Neural progenitor cell (in vitro differentiated cells): Measurements from ENCODE around the gene SRGAP2B. TPM values are rescaled to one million over a fixed set of nuclear protein-coding genes. Genes with fewer than 3 reads are reported as not detected.
"Not testable (repeated sequence)": the region's sequence is repeated elsewhere in the genome, so short reads cannot be mapped to it uniquely, and the experiment has no call there.

ENCODE experiments used
- DNase-seq: peaks from one replicate; pipeline ENCODE4 v3.0.0-alpha.2; 2016; ENCODE audit warnings: low spot score
- H2AFZ ChIP-seq: fragments of 200-600 bp; sonication (generic); replicated peaks from 2 replicates; pipeline ENCODE4 v1.6.1; 2016; ENCODE audit warnings: antibody characterized with exemption
- H3F3A ChIP-seq: fragments of 200-600 bp; sonication (generic); 2 replicates; pipeline ENCODE4 v1.6.1; 2016; ENCODE audit warnings: antibody characterized with exemption, low read depth
- H3K27ac ChIP-seq: fragments of 200-600 bp; sonication (generic); 2 replicates; pipeline ENCODE4 v1.5.1; 2016; ENCODE audit warnings: mild to moderate bottlenecking
- H3K27me3 ChIP-seq: fragments of 200-600 bp; sonication (generic); 2 replicates; pipeline ENCODE4 v1.6.1; 2016; ENCODE audit warnings: mild to moderate bottlenecking, moderate library complexity
- H3K36me3 ChIP-seq: fragments of 200-600 bp; sonication (generic); 2 replicates; pipeline ENCODE4 v1.5.1; 2016
- H3K4me1 ChIP-seq: fragments of 200-600 bp; sonication (generic); 2 replicates; pipeline ENCODE4 v1.6.1; 2016; ENCODE audit warnings: mixed run types
- H3K4me2 ChIP-seq: fragments of 200-600 bp; sonication (generic); 2 replicates; pipeline ENCODE4 v1.6.1; 2016
- H3K4me3 ChIP-seq: fragments of 200-600 bp; sonication (generic); 2 replicates; pipeline ENCODE4 v1.5.1; 2016
- H3K79me2 ChIP-seq: fragments of 200-600 bp; sonication (generic); 2 replicates; pipeline ENCODE4 v1.6.1; 2016; ENCODE audit warnings: low read depth
- H3K9ac ChIP-seq: fragments of 200-600 bp; sonication (generic); 2 replicates; pipeline ENCODE4 v1.6.1; 2016
- H3K9me3 ChIP-seq: fragments of 200-600 bp; sonication (generic); 2 replicates; pipeline ENCODE4 v1.5.1; 2016; ENCODE audit warnings: low read depth
- H4K20me1 ChIP-seq: fragments of 200-600 bp; sonication (generic); 2 replicates; pipeline ENCODE4 v1.6.1; 2016; ENCODE audit warnings: low read depth
- H3K27ac Mint-ChIP-seq: 3 replicates; pipeline ENCODE4 v1.8.0; 2021; ENCODE audit warnings: mixed read lengths
- H3K27me3 Mint-ChIP-seq: 2 replicates; pipeline ENCODE4 v1.8.0; 2022; ENCODE audit warnings: low read depth, mild to moderate bottlenecking, inconsistent platforms, moderate library complexity, mixed read lengths; ENCODE audit not compliant: insufficient read depth
- H3K36me3 Mint-ChIP-seq: 3 replicates; pipeline ENCODE4 v1.8.0; 2021; ENCODE audit warnings: mixed read lengths
- H3K4me1 Mint-ChIP-seq: 3 replicates; pipeline ENCODE4 v1.8.0; 2021; ENCODE audit warnings: mixed read lengths
- H3K4me3 Mint-ChIP-seq: 3 replicates; pipeline ENCODE4 v1.8.0; 2021; ENCODE audit warnings: mild to moderate bottlenecking, moderate library complexity, mixed read lengths
- H3K9me3 Mint-ChIP-seq: 3 replicates; pipeline ENCODE4 v1.8.0; 2020; ENCODE audit warnings: mixed read lengths
- EZH2 ChIP-seq: fragments of 200-600 bp; sonication (generic); IDR thresholded peaks from 2 replicates; pipeline ENCODE4 v1.6.1; 2017; ENCODE audit warnings: antibody characterized with exemption, mild to moderate bottlenecking, moderate library complexity
- EZH2phosphoT487 ChIP-seq: fragments of 200-600 bp; sonication (generic); IDR thresholded peaks from 2 replicates; pipeline ENCODE4 v1.6.1; 2017; ENCODE audit warnings: antibody characterized with exemption
- small RNA-seq: library from RNA; depleted of rRNA; stranded (forward); fragments of <200 nt; gene quantifications from one replicate; pipeline ENCODE3, GENCODE V24; 2015
- total RNA-seq: library from RNA; depleted of rRNA; stranded (reverse); fragments of >200 nt; gene quantifications from 2 replicates; pipeline ENCODE4 v1.2.3, GENCODE V29; 2015; ENCODE audit warnings: low replicate concordance

Gene SRGAP2B
- total RNA-seq, 1 donor from 2014 or later: 19.1 TPM

- H3K9ac ChIP-seq, H3K79me2 ChIP-seq, H3K4me1 ChIP-seq, H3K27me3 ChIP-seq, H3K9me3 Mint-ChIP-seq, H3K27ac Mint-ChIP-seq, H3F3A ChIP-seq, DNase-seq, H3K4me3 ChIP-seq, H3K4me2 ChIP-seq, H3K4me1 Mint-ChIP-seq, H3K27me3 Mint-ChIP-seq, H2AFZ ChIP-seq, H4K20me1 ChIP-seq, H3K9me3 ChIP-seq, H3K36me3 ChIP-seq, H3K27ac ChIP-seq, H3K4me3 Mint-ChIP-seq, H3K36me3 Mint-ChIP-seq: not testable (repeated sequence)
Observed at GRCh38 chr1:144889450-144890115, 205.5 kb downstream of the SRGAP2B start.

DNA sequence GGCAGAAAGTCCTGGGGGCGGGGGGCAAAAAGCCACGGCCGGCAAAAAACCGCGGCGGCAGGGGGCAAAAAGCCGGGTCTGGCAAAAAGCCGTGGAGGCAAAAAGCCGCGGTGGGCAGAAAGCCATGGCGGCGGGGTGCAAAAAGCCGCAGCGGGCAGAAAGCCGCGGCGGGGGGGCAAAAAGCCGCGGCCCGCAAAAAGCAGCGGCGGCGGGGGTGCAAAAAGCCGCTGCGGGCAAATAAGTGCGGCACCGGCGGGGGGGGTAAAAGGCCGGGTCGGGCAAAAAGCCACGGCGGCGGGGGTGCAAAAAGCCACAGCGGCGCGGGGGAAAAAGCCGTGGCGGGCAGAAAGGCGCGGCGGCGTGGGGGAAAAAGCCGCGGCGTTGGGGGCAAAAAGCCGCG lies 212.1 kb downstream of the SRGAP2B start:
- H3K4me3 ChIP-seq: peak overlapping the region; percentile 48
- H3K36me3 ChIP-seq, H3K4me1 ChIP-seq, H3K4me1 Mint-ChIP-seq, H4K20me1 ChIP-seq, H3K27me3 Mint-ChIP-seq, H2AFZ ChIP-seq, H3K27ac ChIP-seq, H3K9me3 ChIP-seq, H3F3A ChIP-seq, H3K36me3 Mint-ChIP-seq, H3K27ac Mint-ChIP-seq, H3K9ac ChIP-seq, H3K79me2 ChIP-seq, H3K9me3 Mint-ChIP-seq, H3K27me3 ChIP-seq: not testable (repeated sequence)
- TF ChIP-seq EZH2phosphoT487 (peak; percentile 37), EZH2 (peak; percentile 66)
- peak overlapping the region; percentile 78 for H3K4me3 Mint-ChIP-seq
- peak; percentile 35 for DNase-seq
- peak overlapping the region; percentile 64 for H3K4me2 ChIP-seq

DNA sequence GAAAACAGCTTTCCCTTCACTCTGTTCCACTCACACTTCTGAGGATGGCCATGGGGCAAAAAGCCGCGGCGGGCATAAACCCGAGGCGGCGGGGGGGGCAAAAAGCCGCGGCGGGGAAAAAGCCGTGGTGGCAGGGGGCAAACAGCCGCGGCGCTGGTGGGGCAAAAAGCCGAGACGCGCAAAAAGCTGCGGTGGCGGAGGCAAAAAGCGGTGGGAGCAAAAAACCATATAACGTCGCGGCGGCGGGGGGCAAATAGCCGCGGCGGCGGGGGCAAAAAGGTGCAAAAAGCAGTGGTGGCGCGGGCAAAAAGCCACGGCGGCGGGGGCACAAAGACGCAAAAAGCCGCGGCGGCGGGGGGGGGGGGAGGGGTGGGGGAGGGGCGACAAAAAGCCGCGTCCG lies 212.8 kb downstream of the SRGAP2B start:
- not testable (repeated sequence) for H3K36me3 Mint-ChIP-seq, H3K4me3 ChIP-seq, H3K27ac ChIP-seq, H3K9me3 ChIP-seq, H3K79me2 ChIP-seq, DNase-seq, H3K4me1 ChIP-seq, H3K36me3 ChIP-seq, H3K27ac Mint-ChIP-seq, H3K27me3 Mint-ChIP-seq, H3K9me3 Mint-ChIP-seq, H3F3A ChIP-seq, H4K20me1 ChIP-seq, H3K4me1 Mint-ChIP-seq, H3K4me3 Mint-ChIP-seq, H3K9ac ChIP-seq, H3K27me3 ChIP-seq, H3K4me2 ChIP-seq, H2AFZ ChIP-seq

GRCh38 chr1:144858607-144859006 lies 236.5 kb downstream of the SRGAP2B start:
- not testable (repeated sequence) for DNase-seq, H3K9me3 Mint-ChIP-seq

More at GRCh38 chr1:144858607-144859006, 236.5 kb downstream of the SRGAP2B start:
- H3K27me3 Mint-ChIP-seq, H2AFZ ChIP-seq, H3K27me3 ChIP-seq, H3K9me3 ChIP-seq, H3K9ac ChIP-seq, H3K4me3 ChIP-seq, H3K36me3 Mint-ChIP-seq, H3K27ac ChIP-seq, H3K27ac Mint-ChIP-seq, H3K36me3 ChIP-seq, H3K4me3 Mint-ChIP-seq, H3K4me1 Mint-ChIP-seq, H4K20me1 ChIP-seq, H3K4me2 ChIP-seq, H3K79me2 ChIP-seq, H3F3A ChIP-seq, H3K4me1 ChIP-seq: not testable (repeated sequence)

Small RNA genes lying within 50 kb of the gene (small RNA-seq; reads per million reads assigned to genes)
- not detected for gene AC242498.1

Other genes with a start within 250 kb of the SRGAP2B start
- 23.9 and 36.8 TPM in 2 replicates for gene FAM72D, start 646 bp upstream of the SRGAP2B start, total RNA-seq
- gene PPIAL4D, start 146.8 kb upstream of the SRGAP2B start, total RNA-seq: not detected in 2 replicates